SK-N-SH (cell line): ENCODE data around the gene SERTAD2. TPM values are rescaled to one million over a fixed set of nuclear protein-coding genes. Genes with fewer than 3 reads are reported as not detected.

ENCODE experiments used
- CTCF ChIA-PET: fragments of 300-600, 350-600 bp; formaldehyde crosslinking; extraction: SDS; loops from one replicate; lab custom pipeline; 2021; lab: Yijun Ruan, JAX
- POLR2A ChIA-PET: fragments of 350-600 bp; sonication (Branson Sonifier 250); formaldehyde crosslinking; extraction: SDS; loops from one replicate; lab custom pipeline; 2020; ENCODE audit warnings: antibody characterized with exemption, inconsistent platforms; lab: Yijun Ruan, JAX
- DNase-seq: peaks from one replicate; pipeline ENCODE4 v3.0.0; 2012
- H2AFZ ChIP-seq: fragments of 200-600 bp; sonication (generic); 2 replicates; pipeline ENCODE4 v1.8.1; 2016; ENCODE audit warnings: antibody characterized with exemption, mild to moderate bottlenecking, low read depth
- H3F3A ChIP-seq: fragments of 200-600 bp; sonication (generic); replicated peaks from 2 replicates; pipeline ENCODE3; 2016; ENCODE audit warnings: antibody characterized with exemption, mild to moderate bottlenecking; ENCODE audit not compliant: insufficient read depth
- H3K27ac ChIP-seq, 2 experiments: fragments of 200-500 bp in 1 of 2; fragments of 200-600 bp in 1 of 2; sonication (Bioruptor generic) in 1 of 2; sonication (generic), shearing (Covaris generic) in 1 of 2; 2 replicates each; pipeline versions ENCODE4 v1.5.1 to v1.6.1; 2014 to 2016; ENCODE audit warnings: low read depth in 2 of 2, inconsistent platforms in 1 of 2, low read length in 1 of 2, mild to moderate bottlenecking in 1 of 2, mixed read lengths in 1 of 2
- H3K27me3 ChIP-seq: fragments of 200-600 bp; sonication (generic), shearing (Covaris generic); 2 replicates; pipeline ENCODE4 v1.6.1; 2016; ENCODE audit warnings: mixed run types; ENCODE audit not compliant: insufficient read depth
- H3K36me3 ChIP-seq, 2 experiments: fragments of 200-500 bp in 1 of 2; fragments of 200-600 bp in 1 of 2; sonication (Bioruptor generic) in 1 of 2; sonication (generic) in 1 of 2; replicated peaks in 1 of 2; 2 replicates each; pipeline versions ENCODE3 to v1.5.1; 2014 to 2016; ENCODE audit warnings: low read length in 1 of 2, mild to moderate bottlenecking in 1 of 2; ENCODE audit not compliant: insufficient read depth in 2 of 2, control insufficient read depth in 1 of 2
- H3K4me1 ChIP-seq, 2 experiments: fragments of 200-500 bp in 1 of 2; fragments of 200-600 bp in 1 of 2; sonication (Bioruptor generic) in 1 of 2; sonication (generic), shearing (Covaris generic) in 1 of 2; 2 replicates each; pipeline versions ENCODE4 v1.5.1 to v1.6.1; 2014 to 2016; ENCODE audit warnings: low read depth in 1 of 2, low read length in 1 of 2, mixed run types in 1 of 2; ENCODE audit not compliant: insufficient read depth in 2 of 2, control insufficient read depth in 1 of 2
- H3K4me2 ChIP-seq: fragments of 200-600 bp; sonication (generic), shearing (Covaris generic); 2 replicates; pipeline ENCODE4 v1.6.1; 2017; ENCODE audit warnings: mixed run types
- H3K4me3 ChIP-seq, 2 experiments: fragments of 200-500 bp in 1 of 2; fragments of 200-600 bp in 1 of 2; sonication (Bioruptor generic) in 1 of 2; sonication (generic), shearing (Covaris generic) in 1 of 2; 2 replicates each; pipeline versions ENCODE4 v1.5.1 to v1.8.1; 2014 to 2016; ENCODE audit warnings: low read depth in 2 of 2, inconsistent platforms in 1 of 2, low read length in 1 of 2, mild to moderate bottlenecking in 1 of 2, mixed read lengths in 1 of 2, moderate library complexity in 1 of 2
- H3K79me2 ChIP-seq: fragments of 200-600 bp; sonication (generic); 2 replicates; pipeline ENCODE4 v1.8.1; 2017; ENCODE audit warnings: mild to moderate bottlenecking; ENCODE audit not compliant: insufficient read depth
- H3K9ac ChIP-seq: fragments of 200-600 bp; sonication (generic); 2 replicates; pipeline ENCODE4 v1.6.1; 2017; ENCODE audit warnings: mixed run types
- H3K9me2 ChIP-seq: fragments of 200-600 bp; sonication (generic); 2 replicates; pipeline ENCODE4 v1.6.1; 2017; ENCODE audit warnings: mixed run types
- H3K9me3 ChIP-seq: fragments of 200-600 bp; sonication (generic); 2 replicates; pipeline ENCODE4 v1.6.1; 2017; ENCODE audit warnings: mixed run types, mild to moderate bottlenecking, moderate library complexity
- H4K20me1 ChIP-seq: fragments of 200-600 bp; sonication (generic); 2 replicates; pipeline ENCODE4 v1.6.1; 2017; ENCODE audit warnings: mild to moderate bottlenecking, mixed run types; ENCODE audit not compliant: insufficient read depth
- CHD2 ChIP-seq: fragments of 150-350 bp; IDR thresholded peaks from 2 replicates; pipeline ENCODE4 v1.6.1; 2018; ENCODE audit warnings: low read length; ENCODE audit not compliant: partially characterized antibody
- ELF1 ChIP-seq: IDR thresholded peaks from 2 replicates; pipeline ENCODE4 v1.4.0; 2012
- EZH2phosphoT487 ChIP-seq: fragments of 200-600 bp; sonication (generic); IDR thresholded peaks from 2 replicates; pipeline ENCODE4 v1.6.1; 2017; ENCODE audit warnings: low read depth, mixed run types, mild to moderate bottlenecking, antibody characterized with exemption, moderate library complexity, borderline replicate concordance
- FOSL2 ChIP-seq: IDR thresholded peaks from 2 replicates; pipeline ENCODE4 v1.4.0; 2012; ENCODE audit warnings: low read depth, mild to moderate bottlenecking, moderate library complexity, borderline replicate concordance
- FOXJ3 ChIP-seq: sonication (generic); formaldehyde crosslinking; IDR thresholded peaks from 2 replicates; pipeline ENCODE4 v1.5.1; 2020; ENCODE audit warnings: mild to moderate bottlenecking, missing genetic modification reagents
- FOXM1 ChIP-seq: IDR thresholded peaks from 2 replicates; pipeline ENCODE4 v1.4.0; 2012; ENCODE audit warnings: low read depth, mild to moderate bottlenecking
- GATA2 ChIP-seq: sonication (generic); formaldehyde crosslinking; IDR thresholded peaks from 2 replicates; pipeline ENCODE4 v1.5.0; 2020; ENCODE audit warnings: mild to moderate bottlenecking, missing genetic modification reagents
- JUND ChIP-seq: IDR thresholded peaks from 2 replicates; pipeline ENCODE4 v1.4.0; 2012
- MXI1 ChIP-seq: IDR thresholded peaks from 2 replicates; pipeline ENCODE4 v1.6.1; 2012; ENCODE audit warnings: mild to moderate bottlenecking, low read depth, low read length, improper control_type of control experiment
- NRF1 ChIP-seq: IDR thresholded peaks from 2 replicates; pipeline ENCODE4 v1.6.1; 2012; ENCODE audit warnings: low read depth, mild to moderate bottlenecking, low read length
- PBX3 ChIP-seq: IDR thresholded peaks from 2 replicates; pipeline ENCODE4; 2012
- POLR2AphosphoS5 ChIP-seq: IDR thresholded peaks from 2 replicates; pipeline ENCODE4 v1.6.1; 2012; ENCODE audit warnings: low read depth, low read length
- RAD21 ChIP-seq: IDR thresholded peaks from 2 replicates; pipeline ENCODE4 v1.6.1; 2012; ENCODE audit warnings: mild to moderate bottlenecking, low read length
- RCOR1 ChIP-seq: fragments of 150-350 bp; IDR thresholded peaks from 2 replicates; pipeline ENCODE4 v1.6.1; 2017; ENCODE audit warnings: antibody characterized with exemption, low read length
- RFX5 ChIP-seq: IDR thresholded peaks from 2 replicates; pipeline ENCODE4 v1.6.1; 2012; ENCODE audit warnings: mild to moderate bottlenecking, improper control_type of control experiment, low read length
- RXRA ChIP-seq: IDR thresholded peaks from 2 replicates; pipeline ENCODE4 v1.4.0; 2012; ENCODE audit warnings: low read depth, mild to moderate bottlenecking, borderline replicate concordance
- SIN3A ChIP-seq: IDR thresholded peaks from 2 replicates; pipeline ENCODE4 v1.6.1; 2012; ENCODE audit warnings: low read depth, mild to moderate bottlenecking, low read length, moderate library complexity, borderline replicate concordance
- SMC3 ChIP-seq: IDR thresholded peaks from 2 replicates; pipeline ENCODE4 v1.6.1; 2012; ENCODE audit warnings: low read depth, low read length, improper control_type of control experiment
- TAF1 ChIP-seq: IDR thresholded peaks from 2 replicates; pipeline ENCODE4 v1.6.1; 2012; ENCODE audit warnings: low read depth, mild to moderate bottlenecking, low read length, moderate library complexity, borderline replicate concordance
- TCF12 ChIP-seq: IDR thresholded peaks from 2 replicates; pipeline ENCODE4 v1.4.0; 2012
- USF1 ChIP-seq: IDR thresholded peaks from 2 replicates; pipeline ENCODE4 v1.4.0; 2012; ENCODE audit warnings: low read depth, borderline replicate concordance
- YY1 ChIP-seq: IDR thresholded peaks from 2 replicates; pipeline ENCODE4 v1.4.0; 2012; ENCODE audit warnings: low read depth, mild to moderate bottlenecking
- WGBS: methylation state at CpG from one replicate; pipeline ENCODE4 v1.1.6; 2017; ENCODE audit warnings: low lambda C conversion rate; 5-methylcytosine and 5-hydroxymethylcytosine counted together
- polyA plus RNA-seq, 3 experiments: library from polyadenylated mRNA; depleted of rRNA; stranded (reverse); fragments of >200 nt; gene quantifications; 2 replicates each; pipeline ENCODE4 v1.2.3, GENCODE V29; 2012

Gene SERTAD2
- polyA plus RNA-seq, 1 of the 3 experiments (the other 2 are of a cell fraction) = 9.1 TPM

GRCh38 chr2:64599469-64599868 is 54.2 kb downstream of the SERTAD2 start:
- H3K4me2 ChIP-seq = no peak overlapping the region
- no peaks in the 10 kb centered on the region for H3K9me2 ChIP-seq
- no peak overlapping the region for H3K27ac ChIP-seq
- H3K36me3 ChIP-seq = no peaks in the 10 kb centered on the region
- no peak overlapping the region for H3K4me3 ChIP-seq
- no peaks in the 10 kb centered on the region for H3K27me3 ChIP-seq
- no peak for TF ChIP-seq FOXM1
- TF ChIP-seq PBX3 = no peak
- no peak for TF ChIP-seq EZH2phosphoT487
- TF ChIP-seq CHD2 = no peak
- TF ChIP-seq SMC3 = no peak
- no peak for TF ChIP-seq GATA2 (CRISPR knock-in tag)
- TF ChIP-seq POLR2AphosphoS5 = no peak
- no peak for TF ChIP-seq YY1
- no peak for TF ChIP-seq ELF1
- TF ChIP-seq TCF12 = no peak
- TF ChIP-seq RFX5 = no peak
- TF ChIP-seq JUND = no peak
- TF ChIP-seq NRF1 = no peak
- no peak for TF ChIP-seq FOXJ3 (CRISPR knock-in tag)
- no peak for TF ChIP-seq RCOR1
- TF ChIP-seq FOSL2 = no peak
- TF ChIP-seq USF1 = no peak
- TF ChIP-seq SIN3A = no peak
- TF ChIP-seq, all 33 proteins: peak for 0
- WGBS = 64% methylated on average over 3 of the region's 3 CpGs
- H3K9me3 ChIP-seq = no peaks in the 10 kb centered on the region
- no peaks in the 10 kb centered on the region for H4K20me1 ChIP-seq
- H3K4me1 ChIP-seq = peaks cover 2 to 13% of the 10 kb centered on the region in 2 experiments; a peak in 1 of 4 replicates
- DNase-seq = no peak
- peaks cover 13% of the 10 kb centered on the region for H3F3A ChIP-seq
- POLR2A ChIA-PET = no interaction called here
- no peak overlapping the region for H3K9ac ChIP-seq
- CTCF ChIA-PET = interaction anchor here (0.6 to 1.9 kb wide), 4 partner anchors 11 to 265 kb away, joined by 3 to 8 read pairs (median 4); no protein-coding TSS in a partner anchor
- no peaks in the 10 kb centered on the region for H3K79me2 ChIP-seq
- no peak overlapping the region for H2AFZ ChIP-seq

GRCh38 chr2:64598226-64598625 is 55.5 kb downstream of the SERTAD2 start:
- ChIA-PET POLR2A (no interaction called here), CTCF (interaction anchor here (0.9 to 2.9 kb wide), 7 partner anchors 9 to 275 kb away, joined by 3 to 9 read pairs (median 3); no protein-coding TSS in a partner anchor)
- Histone ChIP-seq H3K36me3 (peaks cover 0 to 5% of the 10 kb centered on the region in 2 experiments), H3F3A (peaks cover 25% of the 10 kb centered on the region), H3K9ac (no peak overlapping the region), H3K4me1 (peaks cover 11 to 13% of the 10 kb centered on the region in 2 experiments; a peak in 1 of 4 replicates), H3K9me2 (no peaks in the 10 kb centered on the region), H3K4me3 (no peak overlapping the region), H3K9me3 (no peaks in the 10 kb centered on the region), H3K79me2 (no peaks in the 10 kb centered on the region), H3K4me2 (no peak overlapping the region), H4K20me1 (no peaks in the 10 kb centered on the region), H3K27ac (no peak overlapping the region), H2AFZ (no peak overlapping the region), H3K27me3 (no peaks in the 10 kb centered on the region)
- TF ChIP-seq TCF12 = no peak
- TF ChIP-seq MXI1 = no peak
- TF ChIP-seq RCOR1 = no peak
- no peak for TF ChIP-seq GATA2 (CRISPR knock-in tag)
- no peak for TF ChIP-seq RAD21
- no peak for TF ChIP-seq RXRA
- no peak for TF ChIP-seq TAF1
- no peak for TF ChIP-seq PBX3
- TF ChIP-seq FOSL2 = no peak
- TF ChIP-seq NRF1 = no peak
- TF ChIP-seq EZH2phosphoT487 = no peak
- no peak for TF ChIP-seq ELF1
- no peak for DNase-seq
- 93% methylated on average over 6 of the region's 6 CpGs for WGBS
